Upper lobe of right lung (tissue), 1 donor: ENCODE data around the gene NKX3-2. TPM values are rescaled to one million over a fixed set of nuclear protein-coding genes. Genes with fewer than 3 reads are reported as not detected.

ENCODE experiments used
- ATAC-seq: fragments of 200-7000 bp; cut with Tn5 transposase; one replicate; pipeline ENCODE4 v1.9.1; 2020; ENCODE audit warnings: mild to moderate bottlenecking, moderate library complexity
- DNase-seq: peaks from one replicate; pipeline ENCODE4 v3.0.0-alpha.2; 2020
- H3K27ac ChIP-seq: fragments of 200-600 bp; one replicate; pipeline ENCODE4 v1.8.0; 2022
- H3K27me3 ChIP-seq: fragments of 200-600 bp; one replicate; pipeline ENCODE4 v1.8.0; 2022; ENCODE audit warnings: mild to moderate bottlenecking
- H3K36me3 ChIP-seq: fragments of 200-600 bp; one replicate; pipeline ENCODE4 v1.8.0; 2022
- H3K4me1 ChIP-seq: fragments of 200-600 bp; one replicate; pipeline ENCODE4 v1.8.0; 2022
- H3K4me3 ChIP-seq: fragments of 200-600 bp; one replicate; pipeline ENCODE4 v1.8.0; 2022; ENCODE audit warnings: mild to moderate bottlenecking
- H3K9me3 ChIP-seq: fragments of 200-600 bp; one replicate; pipeline ENCODE4 v1.8.0; 2022
- CTCF ChIP-seq: fragments of 200-600 bp; IDR thresholded peaks from one replicate; pipeline ENCODE4 v1.8.0; 2022; ENCODE audit warnings: antibody characterized with exemption
- intact Hi-C: fragments of 100-400 bp; cut with DNase I; formaldehyde crosslinking; loops from one replicate; pipeline ENCODE4 v1.11.0; 2022
- total RNA-seq: library from RNA; stranded (reverse); fragmentation: NEBNext Ultra II Directional; extraction: Animal tissue kit (Norgen Biotek cat#: 25700); gene quantifications from one replicate; pipeline ENCODE4 v1.2.1, GENCODE V29; 2021
- donor health status: DM: no; HTN: yes; CAD: no; lungs with severe emphysema.

Gene NKX3-2
- total RNA-seq, 1 donor from 2014 or later: not detected

DNA sequence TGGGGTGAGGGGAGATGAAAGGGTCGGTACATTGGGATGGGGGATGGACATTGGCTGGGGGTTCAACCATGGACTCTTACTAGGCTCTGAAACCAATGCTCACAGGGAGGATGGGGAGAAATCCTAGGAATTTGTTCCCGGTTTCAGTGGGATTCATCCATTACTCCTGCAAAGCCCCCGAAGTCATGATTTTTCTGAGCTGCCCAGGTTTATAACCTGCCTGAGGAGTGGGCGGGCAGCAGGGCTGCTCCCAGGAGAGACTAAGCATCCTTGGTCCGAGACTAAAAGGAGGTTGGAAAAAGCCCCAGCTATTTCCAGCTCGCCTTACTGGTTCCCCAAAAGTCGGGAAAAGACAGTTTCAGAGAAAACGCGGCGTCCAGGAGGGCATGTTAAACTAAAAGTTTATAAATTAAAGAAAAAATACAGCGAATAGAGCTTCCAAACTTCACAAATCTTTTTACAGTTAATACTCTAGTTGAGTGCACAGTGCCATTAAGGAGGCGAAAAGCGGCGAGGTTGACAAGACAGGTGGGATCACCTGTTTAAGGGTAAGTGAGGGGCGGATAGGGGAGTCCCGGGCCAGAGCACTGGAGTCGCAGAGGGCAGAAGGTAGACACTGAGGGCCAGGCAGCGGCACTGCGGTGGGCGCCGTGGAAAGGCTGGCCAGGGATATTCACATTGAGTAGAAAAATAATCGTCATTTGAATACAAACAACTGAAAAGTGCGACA lies 3.7 kb downstream of the NKX3-2 start:
- no peaks in the 10 kb centered on the region for H3K9me3 ChIP-seq
- TF ChIP-seq CTCF: no peak
- H3K27me3 ChIP-seq: peaks cover 100% of the 10 kb centered on the region
- intact Hi-C loops: no loop called here
- no peak overlapping the region for H3K4me3 ChIP-seq
- no peak for ATAC-seq
- H3K4me1 ChIP-seq: peaks cover 30% of the 10 kb centered on the region
- DNase-seq: no peak
- H3K36me3 ChIP-seq: no peaks in the 10 kb centered on the region
- H3K27ac ChIP-seq: no peak overlapping the region

GRCh38 chr4:13539619-13540445 lies 4.5 kb downstream of the NKX3-2 start:
- intact Hi-C loops: no loop called here
- no peak overlapping the region for H3K4me3 ChIP-seq
- H3K9me3 ChIP-seq: no peaks in the 10 kb centered on the region
- DNase-seq: no peak
- no peaks in the 10 kb centered on the region for H3K36me3 ChIP-seq
- H3K4me1 ChIP-seq: peaks cover 23% of the 10 kb centered on the region
- no peak for TF ChIP-seq CTCF
- peaks cover 100% of the 10 kb centered on the region for H3K27me3 ChIP-seq
- H3K27ac ChIP-seq: no peak overlapping the region
- ATAC-seq: no peak

- Histone ChIP-seq H3K36me3 (no peaks in the 10 kb centered on the region), H3K27me3 (peaks cover 100% of the 10 kb centered on the region), H3K9me3 (no peaks in the 10 kb centered on the region), H3K27ac (no peak overlapping the region), H3K4me1 (peaks cover 19% of the 10 kb centered on the region), H3K4me3 (no peak overlapping the region)
- no peak for ATAC-seq
- intact Hi-C loops: no loop called here
- DNase-seq: no peak
- no peak for TF ChIP-seq CTCF
Measured at GRCh38 chr4:13539047-13539618, 5.2 kb downstream of the NKX3-2 start.

GRCh38 chr4:13538427-13538973 lies 5.8 kb downstream of the NKX3-2 start:
- Histone ChIP-seq H3K36me3 (no peaks in the 10 kb centered on the region), H3K4me3 (no peak overlapping the region), H3K9me3 (no peaks in the 10 kb centered on the region), H3K27me3 (peaks cover 100% of the 10 kb centered on the region), H3K4me1 (peaks cover 13% of the 10 kb centered on the region), H3K27ac (no peak overlapping the region)
- no peak for DNase-seq
- no peak for ATAC-seq
- no peak for TF ChIP-seq CTCF
- intact Hi-C loops: no loop called here

- no peak overlapping the region for H3K27ac ChIP-seq
- H3K4me1 ChIP-seq: peaks cover 13% of the 10 kb centered on the region
- H3K36me3 ChIP-seq: no peaks in the 10 kb centered on the region
- intact Hi-C loops: no loop called here
- H3K27me3 ChIP-seq: peaks cover 100% of the 10 kb centered on the region
- no peak for DNase-seq
- no peak for TF ChIP-seq CTCF
- no peak for ATAC-seq
- no peaks in the 10 kb centered on the region for H3K9me3 ChIP-seq
- no peak overlapping the region for H3K4me3 ChIP-seq
Measured at GRCh38 chr4:13537832-13538177, 6.5 kb downstream of the NKX3-2 start.
